AG04450 (cell line): ENCODE results near the gene DBP. TPM values are rescaled to one million over a fixed set of nuclear protein-coding genes. Genes with fewer than 3 reads are reported as not detected.

Experiments
- CTCF ChIA-PET: fragments of 300-600, 350-600 bp; formaldehyde crosslinking; extraction: SDS; loops from one replicate; lab custom pipeline; 2022; ENCODE audit warnings: antibody characterized with exemption, inconsistent platforms; lab: Charles Lee
- POLR2A ChIA-PET: fragments of 350-600 bp; formaldehyde crosslinking; extraction: SDS; loops from one replicate; lab custom pipeline; 2021; ENCODE audit warnings: antibody characterized with exemption, inconsistent platforms; lab: Yijun Ruan, JAX
- DNase-seq: peaks from one replicate; pipeline ENCODE4 v3.0.0-alpha.2; 2011; ENCODE audit warnings: low read depth, low spot score
- H3K27ac ChIP-seq: one replicate; pipeline ENCODE4 v1.5.1; 2012; ENCODE audit warnings: low read depth, low read length, control low read depth
- H3K27me3 ChIP-seq: one replicate; pipeline ENCODE4 v1.6.0; 2012; ENCODE audit warnings: low read length; ENCODE audit not compliant: control insufficient read depth, insufficient read depth
- H3K4me3 ChIP-seq: 2 replicates; pipeline ENCODE4 v1.5.1; 2011; ENCODE audit warnings: mild to moderate bottlenecking, low read depth, low read length, control low read depth
- H3K9me3 ChIP-seq: 2 replicates; pipeline ENCODE4 v1.5.1; 2012; ENCODE audit warnings: low read length; ENCODE audit not compliant: control insufficient read depth, insufficient read depth
- polyA plus RNA-seq: library from polyadenylated mRNA; depleted of rRNA; stranded (reverse); fragments of >200 nt; gene quantifications from 2 replicates; pipeline ENCODE4 v1.2.3, GENCODE V29; 2011
- TF ChIP-seq, protein P1 (sequence below): IDR thresholded peaks from 2 replicates; pipeline ENCODE4 v1.5.1; 2011; ENCODE audit warnings: low read depth, low read length, control low read depth, inconsistent platforms

Gene DBP
- polyA plus RNA-seq, 1 experiment = 4.0 TPM

DNA sequence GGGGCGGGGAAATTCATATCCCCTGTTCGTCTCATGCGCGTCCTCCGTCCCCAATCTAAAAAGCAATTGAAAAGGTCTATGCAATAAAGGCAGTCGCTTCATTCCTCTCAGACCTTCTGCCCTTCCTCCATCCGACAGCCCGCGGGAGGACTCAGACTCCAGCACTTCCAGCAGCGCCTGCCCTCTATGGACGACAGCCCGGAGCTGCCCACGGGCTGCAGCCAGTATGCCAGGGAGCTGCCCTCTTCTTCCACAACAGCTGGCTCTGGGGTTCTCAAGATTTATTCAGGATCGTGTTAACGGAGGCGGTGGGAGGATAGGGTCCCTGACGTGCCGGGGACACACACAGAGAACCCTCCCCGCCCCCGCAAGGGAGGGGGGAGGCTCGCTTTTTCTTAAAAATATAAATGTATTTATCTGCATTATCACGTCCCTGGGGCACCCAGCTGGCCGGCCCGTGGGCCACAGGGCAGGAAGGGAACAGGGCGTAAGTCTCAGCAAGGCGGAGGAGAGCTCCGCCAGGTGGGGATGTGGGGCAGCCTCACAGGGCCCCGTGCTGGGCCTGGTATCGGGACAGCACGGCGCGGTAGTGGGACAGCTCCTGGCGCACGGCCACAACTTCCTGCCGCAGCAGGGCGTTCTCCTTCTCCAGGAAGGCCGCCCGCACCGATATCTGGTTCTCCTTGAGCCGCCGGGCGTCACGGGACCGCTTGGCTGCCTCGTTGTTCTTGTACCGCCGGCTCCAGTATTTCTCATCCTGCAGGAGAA is 6.7 kb downstream of the DBP start:
- Histone ChIP-seq H3K4me3 (no peak overlapping the region), H3K9me3 (peaks cover 5% of the 10 kb centered on the region; the same call in 1 of the 2 replicates), H3K27me3 (no peaks in the 10 kb centered on the region), H3K27ac (peak overlapping the region; percentile 57)
- CTCF ChIA-PET = interaction anchor here (0.8 to 1.0 kb wide), 2 partner anchors 12 to 13 kb away, joined by 3 to 5 read pairs; partner anchors contain the start of gene RPL18
- POLR2A ChIA-PET = interaction anchor here (1.3 to 2.2 kb wide), 2 partner anchors 11 to 15 kb away, joined by 6 to 14 read pairs; partner anchors contain the start of genes CA11, RPL18 and SPHK2
- TF ChIP-seq, protein P1, sequence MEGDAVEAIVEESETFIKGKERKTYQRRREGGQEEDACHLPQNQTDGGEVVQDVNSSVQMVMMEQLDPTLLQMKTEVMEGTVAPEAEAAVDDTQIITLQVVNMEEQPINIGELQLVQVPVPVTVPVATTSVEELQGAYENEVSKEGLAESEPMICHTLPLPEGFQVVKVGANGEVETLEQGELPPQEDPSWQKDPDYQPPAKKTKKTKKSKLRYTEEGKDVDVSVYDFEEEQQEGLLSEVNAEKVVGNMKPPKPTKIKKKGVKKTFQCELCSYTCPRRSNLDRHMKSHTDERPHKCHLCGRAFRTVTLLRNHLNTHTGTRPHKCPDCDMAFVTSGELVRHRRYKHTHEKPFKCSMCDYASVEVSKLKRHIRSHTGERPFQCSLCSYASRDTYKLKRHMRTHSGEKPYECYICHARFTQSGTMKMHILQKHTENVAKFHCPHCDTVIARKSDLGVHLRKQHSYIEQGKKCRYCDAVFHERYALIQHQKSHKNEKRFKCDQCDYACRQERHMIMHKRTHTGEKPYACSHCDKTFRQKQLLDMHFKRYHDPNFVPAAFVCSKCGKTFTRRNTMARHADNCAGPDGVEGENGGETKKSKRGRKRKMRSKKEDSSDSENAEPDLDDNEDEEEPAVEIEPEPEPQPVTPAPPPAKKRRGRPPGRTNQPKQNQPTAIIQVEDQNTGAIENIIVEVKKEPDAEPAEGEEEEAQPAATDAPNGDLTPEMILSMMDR = peak; percentile 34
- DNase-seq = no peak

DNA sequence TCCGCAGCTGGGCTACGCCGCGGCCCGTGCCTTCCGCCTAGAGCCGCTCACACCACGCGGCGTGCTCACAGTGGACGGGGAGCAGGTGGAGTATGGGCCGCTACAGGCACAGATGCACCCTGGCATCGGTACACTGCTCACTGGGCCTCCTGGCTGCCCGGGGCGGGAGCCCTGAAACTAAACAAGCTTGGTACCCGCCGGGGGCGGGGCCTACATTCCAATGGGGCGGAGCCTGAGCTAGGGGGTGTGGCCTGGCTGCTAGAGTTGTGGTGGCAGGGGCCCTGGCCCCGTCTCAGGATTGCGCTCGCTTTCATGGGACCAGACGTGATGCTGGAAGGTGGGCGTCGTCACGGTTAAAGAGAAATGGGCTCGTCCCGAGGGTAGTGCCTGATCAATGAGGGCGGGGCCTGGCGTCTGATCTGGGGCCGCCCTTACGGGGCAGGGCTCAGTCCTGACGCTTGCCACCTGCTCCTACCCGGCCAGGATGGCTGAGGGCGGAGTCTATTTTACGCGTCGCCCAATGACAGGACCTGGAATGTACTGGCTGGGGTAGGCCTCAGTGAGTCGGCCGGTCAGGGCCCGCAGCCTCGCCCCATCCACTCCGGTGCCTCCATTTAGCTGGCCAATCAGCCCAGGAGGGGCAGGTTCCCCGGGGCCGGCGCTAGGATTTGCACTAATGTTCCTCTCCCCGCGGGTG is 7.4 kb downstream of the DBP start:
- ChIA-PET CTCF (interaction anchor here (1.0 kb wide), 1 partner anchor 12 kb away, joined by 3 read pairs; no protein-coding TSS in a partner anchor), POLR2A (interaction anchor here (0.9 to 2.2 kb wide), 3 partner anchors 11 to 16 kb away, joined by 3 to 14 read pairs (median 6); partner anchors contain the start of genes CA11, RPL18 and SPHK2)
- no peak overlapping the region for H3K27ac ChIP-seq
- peaks cover 5% of the 10 kb centered on the region; the same call in 1 of the 2 replicates for H3K9me3 ChIP-seq
- no peaks in the 10 kb centered on the region for H3K27me3 ChIP-seq
- H3K4me3 ChIP-seq = no peak overlapping the region
- TF ChIP-seq, protein P1 = no peak
- DNase-seq = no peak

DNA sequence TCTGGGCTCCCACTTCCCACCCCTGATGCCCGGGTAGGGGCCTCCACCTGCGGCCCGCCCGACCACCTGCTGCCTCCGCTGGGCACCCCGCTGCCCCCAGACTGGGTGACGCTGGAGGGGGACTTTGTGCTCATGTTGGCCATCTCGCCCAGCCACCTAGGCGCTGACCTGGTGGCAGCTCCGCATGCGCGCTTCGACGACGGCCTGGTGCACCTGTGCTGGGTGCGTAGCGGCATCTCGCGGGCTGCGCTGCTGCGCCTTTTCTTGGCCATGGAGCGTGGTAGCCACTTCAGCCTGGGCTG is 7.9 kb downstream of the DBP start:
- peaks cover 5% of the 10 kb centered on the region; the same call in 1 of the 2 replicates for H3K9me3 ChIP-seq
- no peak overlapping the region for H3K4me3 ChIP-seq
- POLR2A ChIA-PET = interaction anchor here (0.9 to 2.2 kb wide), 2 partner anchors 10 to 12 kb away, joined by 3 to 14 read pairs; partner anchors contain the start of genes RPL18 and SPHK2
- no peaks in the 10 kb centered on the region for H3K27me3 ChIP-seq
- H3K27ac ChIP-seq = no peak overlapping the region
- TF ChIP-seq, protein P1 = no peak
- DNase-seq = no peak
- CTCF ChIA-PET = no interaction called here

DNA sequence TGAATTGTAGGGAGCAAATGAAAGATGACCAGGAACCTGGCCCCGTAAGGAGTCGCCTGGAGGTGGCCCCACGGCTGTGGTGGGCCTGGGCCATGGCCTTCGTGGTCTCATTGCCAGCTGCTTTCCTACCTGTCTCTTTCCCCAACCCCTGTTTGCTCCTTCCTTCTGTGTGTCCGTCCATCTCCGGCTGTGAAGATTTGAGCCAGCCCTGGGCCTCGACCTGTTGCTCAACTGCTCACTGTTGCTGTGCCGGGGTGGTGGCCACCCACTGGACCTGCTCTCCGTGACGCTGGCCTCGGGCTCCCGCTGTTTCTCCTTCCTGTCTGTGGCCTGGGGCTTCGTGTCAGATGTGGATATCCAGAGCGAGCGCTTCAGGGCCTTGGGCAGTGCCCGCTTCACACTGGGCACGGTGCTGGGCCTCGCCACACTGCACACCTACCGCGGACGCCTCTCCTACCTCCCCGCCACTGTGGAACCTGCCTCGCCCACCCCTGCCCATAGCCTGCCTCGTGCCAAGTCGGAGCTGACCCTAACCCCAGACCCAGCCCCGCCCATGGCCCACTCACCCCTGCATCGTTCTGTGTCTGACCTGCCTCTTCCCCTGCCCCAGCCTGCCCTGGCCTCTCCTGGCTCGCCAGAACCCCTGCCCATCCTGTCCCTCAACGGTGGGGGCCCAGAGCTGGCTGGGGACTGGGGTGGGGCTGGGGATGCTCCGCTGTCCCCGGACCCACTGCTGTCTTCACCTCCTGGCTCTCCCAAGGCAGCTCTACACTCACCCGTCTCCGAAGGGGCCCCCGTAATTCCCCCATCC is 8.5 kb downstream of the DBP start:
- TF ChIP-seq, protein P1 = no peak
- ChIA-PET CTCF (no interaction called here), POLR2A (interaction anchor here (1.1 to 2.2 kb wide), 2 partner anchors 9 kb away, joined by 5 to 14 read pairs; partner anchors contain the start of genes RPL18 and SPHK2)
- Histone ChIP-seq H3K4me3 (no peak overlapping the region), H3K27ac (no peak overlapping the region), H3K27me3 (no peaks in the 10 kb centered on the region), H3K9me3 (peaks cover 5% of the 10 kb centered on the region; the same call in 1 of the 2 replicates)
- DNase-seq = no peak
